NCI-H2107 treated with DMSO at 0.1 percent for 48 hours (cell line): ENCODE results near the gene IL20RB.

Source experiments
- DNase-seq: peaks from one replicate; lab custom pipeline; 2025; ENCODE audit not compliant: unreplicated experiment; lab: John Stamatoyannopoulos, UW

IL20RB gene, protein sequence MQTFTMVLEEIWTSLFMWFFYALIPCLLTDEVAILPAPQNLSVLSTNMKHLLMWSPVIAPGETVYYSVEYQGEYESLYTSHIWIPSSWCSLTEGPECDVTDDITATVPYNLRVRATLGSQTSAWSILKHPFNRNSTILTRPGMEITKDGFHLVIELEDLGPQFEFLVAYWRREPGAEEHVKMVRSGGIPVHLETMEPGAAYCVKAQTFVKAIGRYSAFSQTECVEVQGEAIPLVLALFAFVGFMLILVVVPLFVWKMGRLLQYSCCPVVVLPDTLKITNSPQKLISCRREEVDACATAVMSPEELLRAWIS

DNA sequence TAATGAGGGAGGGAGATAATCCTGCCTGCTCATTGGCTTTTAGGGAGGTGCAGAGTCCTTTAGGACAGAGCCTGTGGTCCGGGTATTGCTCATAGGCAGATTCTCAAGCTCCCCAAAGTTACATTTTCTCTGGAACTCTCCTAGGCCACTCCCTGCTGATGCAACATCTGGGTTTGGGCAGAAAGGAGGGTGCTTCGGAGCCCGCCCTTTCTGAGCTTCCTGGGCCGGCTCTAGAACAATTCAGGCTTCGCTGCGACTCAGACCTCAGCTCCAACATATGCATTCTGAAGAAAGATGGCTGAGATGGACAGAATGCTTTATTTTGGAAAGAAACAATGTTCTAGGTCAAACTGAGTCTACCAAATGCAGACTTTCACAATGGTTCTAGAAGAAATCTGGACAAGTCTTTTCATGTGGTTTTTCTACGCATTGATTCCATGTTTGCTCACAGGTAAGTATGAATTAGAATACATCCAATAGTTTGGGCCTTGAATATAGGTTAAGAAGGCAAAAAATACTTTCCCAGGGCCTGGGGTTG, at the start of gene IL20RB:
TSS of gene IL20RB (plus strand) at position 233 of the 538 bp plus-strand sequence. CDS start at position 364, 131 bp downstream.
- DNase-seq = no peak

GRCh38 chr3:136908297-136908696, 49.5 kb upstream of the IL20RB start:
- no peak for DNase-seq

GRCh38 chr3:136909187-136909586, 48.6 kb upstream of the IL20RB start:
- DNase-seq = no peak

- DNase-seq = no peak
These were observed 47.1 kb upstream of the IL20RB start for GRCh38 chr3:136910697-136911096.

DNA sequence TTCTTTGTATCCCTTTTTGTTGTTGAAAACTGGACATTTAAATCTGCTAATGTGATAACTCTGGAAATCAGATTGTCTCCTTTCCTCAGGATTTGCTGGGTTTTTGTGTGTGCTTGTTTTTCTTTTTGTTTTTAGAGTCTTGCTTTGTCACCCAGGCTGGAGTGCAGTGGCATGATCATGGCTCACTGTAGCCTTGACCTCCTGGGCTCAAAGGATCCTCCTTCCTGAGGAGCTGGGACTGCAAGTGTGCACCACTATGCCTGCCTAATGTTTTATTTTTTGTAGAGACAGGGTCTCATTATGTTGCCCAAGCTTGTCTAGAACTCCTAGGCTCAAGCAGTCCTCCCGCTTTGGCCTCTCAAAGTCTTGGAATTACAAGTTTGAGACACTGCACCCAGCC, 44.6 kb upstream of the IL20RB start:
- DNase-seq = no peak

- no peak for DNase-seq
These were observed 43.0 kb upstream of the IL20RB start for GRCh38 chr3:136914739-136915138.

DNA sequence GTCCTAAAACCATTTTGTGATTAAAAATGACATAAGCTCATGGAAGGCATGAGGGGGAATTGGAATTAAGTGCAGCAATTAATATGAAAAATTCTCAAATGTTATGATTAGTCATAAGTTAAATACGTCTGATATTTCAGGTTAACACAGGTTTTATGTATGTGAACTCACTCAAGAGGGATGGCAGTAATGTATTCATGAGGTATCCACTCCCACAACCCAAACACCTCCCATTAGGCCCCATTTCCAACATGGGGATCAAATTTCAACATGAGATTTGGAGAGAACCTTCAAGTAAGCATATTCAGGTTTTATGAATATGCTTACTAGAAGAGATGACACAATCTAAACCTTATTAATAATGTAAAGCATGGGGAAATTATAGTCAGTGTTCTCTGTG, 41.6 kb upstream of the IL20RB start:
- no peak for DNase-seq

DNA sequence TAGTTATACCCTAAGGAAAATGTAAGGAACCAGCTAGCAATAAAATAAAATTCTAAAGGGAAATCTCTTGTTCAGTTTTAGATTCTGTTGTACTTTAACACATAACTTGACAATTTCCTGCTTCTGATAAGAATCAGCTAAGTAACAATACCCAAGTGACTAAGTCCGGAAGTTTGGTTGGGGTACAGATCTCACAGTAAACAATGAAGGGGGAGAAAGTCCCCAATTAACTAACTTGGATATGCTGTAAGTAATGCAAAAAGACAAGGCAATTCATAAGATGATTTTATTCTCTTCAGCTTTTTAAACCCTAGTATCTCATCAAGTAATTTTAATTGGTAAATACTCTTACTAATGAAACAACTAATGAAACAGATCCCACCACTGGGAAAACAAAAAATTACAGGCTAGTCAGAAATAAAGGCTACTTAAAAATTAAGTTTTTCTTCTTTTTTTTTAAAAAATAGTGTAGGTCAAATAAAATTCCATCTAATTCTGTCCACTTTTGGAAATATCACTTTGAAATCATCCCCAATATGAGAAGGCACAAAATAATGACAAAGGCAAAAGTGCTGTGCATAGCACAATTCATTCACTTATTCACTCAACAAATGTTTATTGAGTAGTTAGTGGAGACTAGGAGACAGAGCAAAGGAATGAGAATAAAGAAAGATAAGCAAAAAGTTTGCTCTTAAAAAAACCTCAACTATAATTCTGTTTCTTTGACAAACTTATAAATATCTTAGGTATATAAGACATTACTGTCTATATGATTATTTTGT, 37.8 kb upstream of the IL20RB start:
- DNase-seq = no peak

DNA sequence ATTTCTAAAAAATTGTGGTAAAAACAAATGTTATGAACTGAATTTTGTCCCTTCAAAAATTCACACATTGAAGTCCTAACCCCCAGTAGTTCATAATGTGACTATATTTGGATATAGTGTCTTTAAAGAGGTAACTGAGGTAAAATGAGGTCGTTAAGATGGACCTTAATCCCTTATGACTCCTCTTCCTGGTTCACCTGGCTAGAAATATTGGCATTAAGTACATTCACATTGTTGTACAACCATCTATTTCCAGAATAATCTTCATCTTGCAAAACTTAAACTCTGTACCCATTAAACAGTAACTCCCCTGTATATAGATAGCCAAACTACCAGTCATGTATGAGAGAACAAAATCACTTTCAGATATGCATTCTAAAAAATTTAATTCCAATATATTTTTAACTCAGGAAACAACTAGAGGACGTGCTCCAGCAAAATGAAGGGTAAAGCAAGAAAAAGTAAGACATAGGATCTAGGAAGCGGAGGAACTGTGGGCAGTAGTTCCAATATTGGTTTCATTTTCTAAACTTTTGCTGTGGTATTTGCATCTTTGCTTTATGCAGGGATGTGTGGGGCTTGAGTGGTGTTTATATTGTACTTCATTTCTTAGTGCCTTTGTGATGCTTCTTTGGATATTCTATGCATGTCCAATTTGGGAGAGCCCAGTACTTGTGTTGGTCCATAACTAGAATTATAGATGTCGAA, 36.7 kb upstream of the IL20RB start:
- no peak for DNase-seq

DNA sequence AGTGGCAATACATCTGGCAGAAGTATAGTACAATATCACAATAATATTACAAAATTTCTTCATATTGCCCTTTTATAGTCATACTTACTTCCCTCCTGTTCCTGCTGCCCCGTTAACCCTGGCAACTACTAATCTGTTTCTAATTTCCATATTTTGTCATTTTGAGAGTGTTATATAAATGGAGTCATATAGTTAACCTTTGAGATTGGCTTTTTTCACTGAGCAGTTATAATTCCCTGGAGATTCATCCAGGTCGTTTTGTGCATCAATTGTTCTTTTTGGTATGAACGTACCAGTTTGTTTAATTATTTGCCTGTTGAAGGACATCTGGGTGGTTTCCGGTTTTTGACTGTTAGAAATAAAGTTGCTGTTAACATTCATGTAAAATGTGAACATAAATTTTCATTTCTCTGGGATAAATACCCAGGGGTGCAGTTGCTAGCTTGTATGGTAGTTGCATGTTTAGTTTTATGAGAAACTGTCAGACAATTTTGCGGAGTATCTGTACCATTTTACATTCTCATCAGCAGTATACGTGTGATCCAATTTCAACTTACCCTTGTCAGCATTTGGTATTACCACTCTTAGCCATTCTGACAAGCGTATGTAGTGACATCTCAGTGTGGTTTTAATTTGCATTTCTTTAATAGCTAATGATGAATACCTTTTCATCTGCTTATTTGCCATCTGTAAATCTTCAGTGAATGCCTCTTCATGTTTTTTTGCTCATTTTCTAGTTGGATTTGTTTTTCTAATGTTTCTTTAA, 32.2 kb upstream of the IL20RB start:
- no peak for DNase-seq

DNA sequence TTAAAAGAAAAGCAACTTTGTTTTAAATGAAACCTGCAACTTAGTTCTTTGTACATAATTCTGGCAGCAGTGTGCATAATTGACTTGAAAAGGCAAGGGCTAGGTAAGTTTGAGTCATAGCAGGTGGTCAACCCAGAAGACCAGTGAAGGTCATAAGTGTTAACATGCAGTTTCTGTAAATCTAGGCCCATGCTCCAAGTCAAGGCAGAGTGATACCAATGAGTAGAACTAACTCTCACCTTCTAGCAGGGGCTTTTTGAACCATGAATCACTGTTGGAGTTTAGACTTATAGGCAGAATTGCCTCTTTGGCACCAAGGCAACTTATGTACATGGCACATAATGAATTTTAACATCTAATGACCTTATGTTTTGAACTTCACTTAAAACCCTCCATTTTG, 29.5 kb upstream of the IL20RB start:
- no peak for DNase-seq

- DNase-seq = no peak
These were observed 27.7 kb upstream of the IL20RB start for GRCh38 chr3:136929977-136930670.

- DNase-seq = no peak
These were observed 26.2 kb upstream of the IL20RB start for GRCh38 chr3:136931606-136932005.

DNA sequence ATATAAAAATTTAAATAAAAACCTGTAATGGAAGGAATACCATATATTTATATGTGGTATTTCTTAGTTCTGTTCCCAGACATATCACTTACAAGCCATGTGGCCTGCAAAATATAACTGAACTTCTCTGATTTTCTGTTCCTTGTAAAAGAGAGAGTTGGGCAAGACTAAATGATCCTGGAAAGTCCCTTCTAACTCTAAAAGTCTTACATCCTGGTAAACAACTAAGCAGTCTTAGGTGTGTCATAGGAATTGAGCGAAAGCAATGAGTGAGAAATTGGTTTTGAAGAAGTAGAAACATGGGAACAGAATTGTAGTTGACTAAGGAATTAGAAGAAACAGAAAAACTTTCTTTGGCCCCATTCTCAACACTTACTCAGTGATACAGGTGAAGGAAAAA, 25.3 kb upstream of the IL20RB start:
- DNase-seq = no peak

DNA sequence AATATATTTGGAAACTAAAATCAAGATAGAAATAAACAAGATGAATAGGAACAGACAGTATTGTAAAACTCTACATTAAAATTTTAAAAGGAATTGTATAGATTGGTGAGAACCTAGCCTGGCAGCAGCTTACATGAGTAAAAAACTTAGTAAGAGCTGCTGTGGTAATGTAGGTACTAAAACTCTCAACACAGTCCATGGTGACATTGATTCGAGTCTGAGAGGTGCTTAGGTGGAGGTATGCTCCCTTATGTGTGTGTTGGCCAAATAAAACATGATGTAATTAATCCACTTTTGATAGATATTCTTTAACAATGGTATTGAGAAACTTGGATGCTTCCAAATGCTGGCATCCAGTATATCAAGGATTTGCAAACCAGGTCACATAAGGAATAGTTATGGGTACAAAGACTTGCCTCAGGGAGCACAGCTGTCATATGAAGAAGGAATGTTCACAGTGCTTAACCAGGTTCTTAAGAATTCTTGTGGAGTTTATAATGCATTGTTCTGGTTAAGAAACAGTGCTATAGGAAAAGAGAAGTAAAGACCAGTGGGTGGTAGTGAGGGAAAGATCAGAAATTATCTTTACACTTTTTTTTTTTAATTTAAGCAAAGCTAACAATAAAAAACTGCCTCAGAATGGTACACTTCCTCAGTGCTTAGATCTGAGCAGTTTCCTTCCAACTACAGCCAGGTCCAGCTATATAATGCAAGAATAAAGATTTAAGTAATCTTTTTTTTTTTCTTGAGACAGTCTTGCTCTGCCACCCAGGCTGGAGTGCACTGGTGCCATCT, 24.6 kb upstream of the IL20RB start:
- DNase-seq = no peak

DNA sequence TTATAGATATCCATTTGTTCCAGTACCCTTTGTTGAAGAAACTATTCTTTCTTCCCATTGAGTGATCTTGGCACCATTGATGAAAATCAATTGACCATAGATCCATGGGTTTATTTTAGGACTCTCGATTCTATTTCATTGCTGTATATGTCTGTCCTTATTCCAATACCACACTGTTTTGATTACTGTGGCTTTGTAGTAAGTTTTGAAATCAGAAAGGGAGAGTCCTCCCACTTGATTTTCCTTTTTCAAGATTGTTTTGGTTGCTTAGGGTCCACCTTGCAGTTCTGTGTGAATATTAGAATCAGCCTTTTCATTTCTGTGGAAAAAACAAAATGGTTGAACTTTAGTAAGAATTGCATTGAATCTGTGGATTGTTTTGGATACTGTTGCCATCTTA, 20.6 kb upstream of the IL20RB start:
- DNase-seq = no peak

- DNase-seq = no peak
These were observed 19.9 kb upstream of the IL20RB start for GRCh38 chr3:136937851-136938250.

DNA sequence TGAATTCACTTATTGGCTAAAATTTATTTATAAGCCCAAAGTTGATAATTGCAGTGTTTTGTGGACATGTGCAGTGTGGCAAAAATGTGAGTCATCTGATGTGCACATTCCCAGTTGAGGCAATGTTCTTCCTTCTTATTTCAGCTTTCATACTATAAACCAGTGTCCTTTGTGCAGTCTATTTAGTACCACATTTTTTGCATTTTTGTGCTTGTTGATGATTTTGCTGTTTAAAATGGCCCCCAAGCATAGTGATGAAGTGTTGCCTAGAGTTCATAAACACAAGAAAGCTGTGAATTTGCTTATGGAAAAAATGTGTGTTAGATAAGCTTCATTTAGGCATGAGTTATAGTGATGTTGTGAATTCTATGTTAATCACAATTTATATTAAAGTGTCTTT, 19.4 kb upstream of the IL20RB start:
- DNase-seq = no peak

DNA sequence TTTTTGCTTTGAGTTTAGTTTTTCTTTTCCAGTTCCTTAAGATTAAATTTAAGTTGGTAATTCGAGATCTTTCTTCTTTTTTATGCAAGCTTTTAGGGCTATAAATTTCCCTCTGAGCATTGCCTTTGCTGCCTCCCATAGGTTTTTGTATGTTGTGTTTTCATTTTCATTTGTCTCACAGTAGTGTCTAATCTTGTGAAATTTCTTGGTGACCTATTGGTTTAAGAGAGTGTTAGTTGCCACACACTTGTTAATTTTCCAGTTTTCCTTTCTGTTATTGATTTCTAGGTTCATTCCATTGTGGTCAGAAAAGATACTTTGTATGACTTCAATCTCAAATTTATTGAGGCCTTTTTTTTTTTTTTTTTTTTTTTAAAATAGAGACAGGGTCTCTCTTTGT, 18.3 kb upstream of the IL20RB start:
- no peak for DNase-seq

DNA sequence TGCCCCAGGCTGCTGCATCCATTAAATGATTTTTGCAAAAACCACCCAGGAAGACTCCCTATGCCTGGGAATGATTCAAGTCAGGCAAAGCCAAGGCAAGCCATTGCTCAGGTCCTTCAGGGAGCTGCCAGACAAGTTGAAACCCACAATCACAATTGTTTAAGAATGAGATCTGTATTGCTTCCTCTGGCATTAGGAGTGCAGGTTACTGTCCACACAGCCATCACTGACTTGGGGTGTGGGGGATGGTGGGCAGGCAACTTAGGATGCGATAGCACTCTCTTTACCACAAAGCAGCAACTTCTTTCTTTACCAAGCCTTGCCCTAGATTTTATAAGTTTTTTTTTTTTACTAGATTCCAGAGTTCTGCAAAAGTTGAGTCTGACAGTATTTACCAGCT, 15.0 kb upstream of the IL20RB start:
- no peak for DNase-seq
